HEK293 (cell line): ENCODE results near the gene ATXN2.

Experiments
- CTCF ChIA-PET: fragments of 350-600 bp; formaldehyde crosslinking; extraction: SDS; loops from one replicate; lab custom pipeline; 2021; ENCODE audit warnings: antibody characterized with exemption; lab: Yijun Ruan, JAX
- POLR2A ChIA-PET: fragments of 300-600 bp; formaldehyde crosslinking; extraction: SDS; loops from one replicate; lab custom pipeline; 2020; ENCODE audit warnings: antibody characterized with exemption, inconsistent platforms; lab: Yijun Ruan, JAX
- H3K27ac ChIP-seq: fragments of 200-500 bp; sonication (Bioruptor generic); 2 replicates; pipeline ENCODE4 v1.5.1; 2014; ENCODE audit warnings: low read depth, low read length, control low read depth, inconsistent platforms; ENCODE audit errors: extremely low read depth
- H3K36me3 ChIP-seq, 2 experiments: fragments of 200-500 bp in 1 of 2; sonication (Bioruptor generic) in 1 of 2; 1 replicate in 1 of 2; 2 replicates in 1 of 2; pipeline ENCODE4 v1.5.1; 2014 to 2017; ENCODE audit warnings: inconsistent platforms in 2 of 2, low read length in 2 of 2; ENCODE audit not compliant: control insufficient read depth in 2 of 2, insufficient read depth in 1 of 2
- H3K4me1 ChIP-seq: fragments of 200-500 bp; sonication (Bioruptor generic); 2 replicates; pipeline ENCODE4 v1.5.1; 2014; ENCODE audit warnings: mild to moderate bottlenecking, low read length, inconsistent platforms; ENCODE audit not compliant: control insufficient read depth, insufficient read depth
- H3K4me3 ChIP-seq: 2 replicates; pipeline ENCODE4 v1.5.1; 2011; ENCODE audit warnings: low read depth, mild to moderate bottlenecking, control low read depth, low read length, moderate library complexity
- H3K9me3 ChIP-seq: fragments of 200-500 bp; sonication (Bioruptor generic); 2 replicates; pipeline ENCODE4 v1.5.1; 2014; ENCODE audit warnings: low read depth, low read length, inconsistent platforms; ENCODE audit not compliant: control insufficient read depth, insufficient read depth
- GFI1B ChIP-seq: fragments of 450-650 bp; formaldehyde crosslinking; IDR thresholded peaks from 2 replicates; pipeline ENCODE4 v1.5.1; 2016; ENCODE audit warnings: missing biosample characterization, missing genetic modification characterization
- GLIS1 ChIP-seq: fragments of 450-650 bp; formaldehyde crosslinking; IDR thresholded peaks from 2 replicates; pipeline ENCODE4 v1.5.1; 2016; ENCODE audit warnings: missing biosample characterization, missing genetic modification characterization
- SETDB1 ChIP-seq: IDR thresholded peaks from one replicate; pipeline ENCODE4 v1.6.1; 2017; ENCODE audit warnings: mild to moderate bottlenecking, low read length, moderate library complexity, mixed read lengths; ENCODE audit not compliant: insufficient read length
- SP2 ChIP-seq: fragments of 450-650 bp; formaldehyde crosslinking; IDR thresholded peaks from 2 replicates; pipeline ENCODE4 v1.5.1; 2016; ENCODE audit warnings: missing biosample characterization, missing genetic modification characterization
- WT1 ChIP-seq: fragments of 450-650 bp; formaldehyde crosslinking; IDR thresholded peaks from 2 replicates; pipeline ENCODE4 v1.5.1; 2016; ENCODE audit warnings: missing biosample characterization, missing genetic modification characterization
- ZNF121 ChIP-seq: fragments of 450-650 bp; formaldehyde crosslinking; IDR thresholded peaks from 2 replicates; pipeline ENCODE4 v1.5.1; 2016; ENCODE audit warnings: missing biosample characterization, missing genetic modification characterization
- ZNF211 ChIP-seq: fragments of 450-650 bp; formaldehyde crosslinking; IDR thresholded peaks from 2 replicates; pipeline ENCODE4 v1.5.1; 2016; ENCODE audit warnings: low read depth, missing biosample characterization, missing genetic modification characterization
- ZNF324 ChIP-seq: fragments of 450-650 bp; formaldehyde crosslinking; IDR thresholded peaks from 2 replicates; pipeline ENCODE4 v1.5.1; 2016; ENCODE audit warnings: missing biosample characterization, missing genetic modification characterization
- ZNF610 ChIP-seq: fragments of 450-650 bp; formaldehyde crosslinking; IDR thresholded peaks from 2 replicates; pipeline ENCODE4 v1.5.1; 2016; ENCODE audit warnings: missing biosample characterization, missing genetic modification characterization, borderline replicate concordance
- ZNF621 ChIP-seq: fragments of 450-650 bp; formaldehyde crosslinking; IDR thresholded peaks from 2 replicates; pipeline ENCODE4 v1.5.1; 2017; ENCODE audit warnings: missing biosample characterization, missing genetic modification characterization
- ZNF843 ChIP-seq: fragments of 450-650 bp; formaldehyde crosslinking; IDR thresholded peaks from 2 replicates; pipeline ENCODE4 v1.5.1; 2016; ENCODE audit warnings: missing biosample characterization, missing genetic modification characterization
- ZXDB ChIP-seq: fragments of 450-650 bp; formaldehyde crosslinking; IDR thresholded peaks from 2 replicates; pipeline ENCODE4 v1.5.1; 2016; ENCODE audit warnings: missing biosample characterization, missing genetic modification characterization
- TF ChIP-seq, protein P1 (sequence below): fragments of 450-650 bp; formaldehyde crosslinking; IDR thresholded peaks from 2 replicates; pipeline ENCODE4 v1.5.1; 2016; ENCODE audit warnings: missing biosample characterization, missing genetic modification characterization
- TF ChIP-seq, protein P2 (sequence below): fragments of 450-650 bp; formaldehyde crosslinking; IDR thresholded peaks from 2 replicates; pipeline ENCODE4 v1.5.1; 2017; ENCODE audit warnings: missing biosample characterization, missing genetic modification characterization

ATXN2 gene

DNA sequence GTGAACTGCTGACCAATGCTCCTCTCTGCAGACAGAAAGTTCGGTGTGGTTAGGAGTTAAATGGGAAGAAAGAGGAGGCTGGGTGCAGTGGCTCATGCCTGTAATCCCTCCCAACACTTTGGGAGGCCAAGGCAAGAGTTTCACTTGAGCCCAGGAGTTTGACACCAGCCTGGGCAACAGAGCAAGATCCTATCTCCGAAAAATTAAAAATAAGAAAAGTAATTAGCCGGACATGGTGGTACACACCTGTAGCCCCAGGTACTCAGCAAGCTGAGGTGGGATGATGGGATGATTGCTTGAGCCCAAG lies 19.0 kb downstream of the ATXN2 start:
- ChIA-PET POLR2A (no interaction called here), CTCF (no interaction called here)
- H3K4me1 ChIP-seq = peaks cover 5% of the 10 kb centered on the region
- no peak overlapping the region for H3K4me3 ChIP-seq
- TF ChIP-seq, protein P1, sequence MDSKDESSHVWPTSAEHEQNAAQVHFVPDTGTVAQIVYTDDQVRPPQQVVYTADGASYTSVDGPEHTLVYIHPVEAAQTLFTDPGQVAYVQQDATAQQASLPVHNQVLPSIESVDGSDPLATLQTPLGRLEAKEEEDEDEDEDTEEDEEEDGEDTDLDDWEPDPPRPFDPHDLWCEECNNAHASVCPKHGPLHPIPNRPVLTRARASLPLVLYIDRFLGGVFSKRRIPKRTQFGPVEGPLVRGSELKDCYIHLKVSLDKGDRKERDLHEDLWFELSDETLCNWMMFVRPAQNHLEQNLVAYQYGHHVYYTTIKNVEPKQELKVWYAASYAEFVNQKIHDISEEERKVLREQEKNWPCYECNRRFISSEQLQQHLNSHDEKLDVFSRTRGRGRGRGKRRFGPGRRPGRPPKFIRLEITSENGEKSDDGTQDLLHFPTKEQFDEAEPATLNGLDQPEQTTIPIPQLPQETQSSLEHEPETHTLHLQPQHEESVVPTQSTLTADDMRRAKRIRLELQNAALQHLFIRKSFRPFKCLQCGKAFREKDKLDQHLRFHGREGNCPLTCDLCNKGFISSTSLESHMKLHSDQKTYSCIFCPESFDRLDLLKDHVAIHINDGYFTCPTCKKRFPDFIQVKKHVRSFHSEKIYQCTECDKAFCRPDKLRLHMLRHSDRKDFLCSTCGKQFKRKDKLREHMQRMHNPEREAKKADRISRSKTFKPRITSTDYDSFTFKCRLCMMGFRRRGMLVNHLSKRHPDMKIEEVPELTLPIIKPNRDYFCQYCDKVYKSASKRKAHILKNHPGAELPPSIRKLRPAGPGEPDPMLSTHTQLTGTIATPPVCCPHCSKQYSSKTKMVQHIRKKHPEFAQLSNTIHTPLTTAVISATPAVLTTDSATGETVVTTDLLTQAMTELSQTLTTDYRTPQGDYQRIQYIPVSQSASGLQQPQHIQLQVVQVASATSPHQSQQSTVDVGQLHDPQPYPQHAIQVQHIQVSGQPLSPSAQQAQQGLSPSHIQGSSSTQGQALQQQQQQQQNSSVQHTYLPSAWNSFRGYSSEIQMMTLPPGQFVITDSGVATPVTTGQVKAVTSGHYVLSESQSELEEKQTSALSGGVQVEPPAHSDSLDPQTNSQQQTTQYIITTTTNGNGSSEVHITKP (tag by site-specific recombination) = no peak
- peak; percentile 55; the same call in 1 of the 2 replicates for TF ChIP-seq ZNF121 (tag by site-specific recombination)
- no peaks in the 10 kb centered on the region for H3K9me3 ChIP-seq
- H3K27ac ChIP-seq = no peak overlapping the region
- H3K36me3 ChIP-seq = peaks cover 0 to 6% of the 10 kb centered on the region in 2 experiments; a peak in 2 of 3 replicates

DNA sequence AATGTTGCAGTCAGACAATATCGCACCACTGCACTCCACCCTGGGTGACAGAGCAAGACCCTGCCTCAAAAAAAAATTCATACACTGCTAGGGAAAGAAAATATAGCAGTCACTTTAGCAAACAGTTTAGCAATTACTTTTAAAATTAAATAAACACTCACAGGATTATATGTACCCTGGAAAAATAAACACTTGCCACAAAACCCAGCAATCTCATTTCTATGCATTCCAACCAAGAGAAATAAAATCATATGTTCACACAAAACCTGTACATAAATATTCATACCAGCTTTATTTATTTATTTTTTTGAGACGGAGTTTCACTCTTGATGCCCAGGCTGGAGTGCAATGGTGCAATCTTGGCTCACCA lies 20.2 kb downstream of the ATXN2 start:
- Histone ChIP-seq H3K27ac (no peak overlapping the region), H3K9me3 (no peaks in the 10 kb centered on the region), H3K36me3 (peaks cover 0 to 6% of the 10 kb centered on the region in 2 experiments; a peak in 2 of 3 replicates), H3K4me1 (peaks cover 11% of the 10 kb centered on the region), H3K4me3 (no peak overlapping the region)
- ChIA-PET POLR2A (no interaction called here), CTCF (no interaction called here)
- TF ChIP-seq WT1 (tag by site-specific recombination) = peak; percentile 52; the same call in 1 of the 2 replicates
- TF ChIP-seq ZNF843 = 0 out of 2 replicates have a peak, but pooled peaks have one; percentile 24
- no peak for TF ChIP-seq ZNF324 (tag by site-specific recombination)
- 0 out of 2 replicates have a peak, but pooled peaks have one; percentile 3 for TF ChIP-seq GLIS1

DNA sequence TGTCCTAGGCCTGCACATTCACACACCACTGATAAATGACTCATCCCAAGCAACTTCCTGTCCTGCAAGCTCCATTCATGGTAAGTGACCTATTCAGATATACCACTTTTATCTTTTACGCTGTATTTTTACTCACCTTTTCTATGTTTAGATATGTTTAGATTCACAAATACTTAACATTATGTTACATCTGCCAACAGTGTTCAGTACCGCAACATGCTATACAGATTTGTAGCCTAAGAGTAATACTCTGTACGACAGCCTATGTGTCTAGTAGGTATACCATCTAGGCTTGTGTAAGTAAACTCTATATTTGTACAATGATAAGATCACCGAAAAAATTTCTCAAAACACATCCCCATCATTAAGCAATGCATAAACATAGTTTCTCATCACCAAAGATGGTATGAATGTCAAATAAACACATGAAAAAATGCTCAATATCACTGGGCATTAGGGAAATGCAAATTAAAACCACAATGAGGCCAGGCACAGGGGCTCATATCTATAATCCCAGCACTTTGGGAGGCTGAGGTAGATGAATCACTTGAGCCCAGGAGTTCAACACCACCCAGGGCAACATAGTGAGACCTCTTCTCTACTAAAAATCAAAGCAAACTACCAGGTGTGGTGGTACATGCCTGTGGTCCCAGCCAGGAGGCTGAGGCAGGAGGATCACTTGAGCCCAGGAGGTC lies 20.7 kb downstream of the ATXN2 start:
- H3K27ac ChIP-seq = no peak overlapping the region
- TF ChIP-seq ZNF610 = no peak
- no peak for TF ChIP-seq ZNF621
- peak; percentile 29 for TF ChIP-seq SETDB1
- 0 out of 2 replicates have a peak, but pooled peaks have one; percentile 14 for TF ChIP-seq ZXDB (tag by site-specific recombination)
- TF ChIP-seq ZNF211 (tag by site-specific recombination) = 0 out of 2 replicates have a peak, but pooled peaks have one; percentile 9
- TF ChIP-seq, protein P2, sequence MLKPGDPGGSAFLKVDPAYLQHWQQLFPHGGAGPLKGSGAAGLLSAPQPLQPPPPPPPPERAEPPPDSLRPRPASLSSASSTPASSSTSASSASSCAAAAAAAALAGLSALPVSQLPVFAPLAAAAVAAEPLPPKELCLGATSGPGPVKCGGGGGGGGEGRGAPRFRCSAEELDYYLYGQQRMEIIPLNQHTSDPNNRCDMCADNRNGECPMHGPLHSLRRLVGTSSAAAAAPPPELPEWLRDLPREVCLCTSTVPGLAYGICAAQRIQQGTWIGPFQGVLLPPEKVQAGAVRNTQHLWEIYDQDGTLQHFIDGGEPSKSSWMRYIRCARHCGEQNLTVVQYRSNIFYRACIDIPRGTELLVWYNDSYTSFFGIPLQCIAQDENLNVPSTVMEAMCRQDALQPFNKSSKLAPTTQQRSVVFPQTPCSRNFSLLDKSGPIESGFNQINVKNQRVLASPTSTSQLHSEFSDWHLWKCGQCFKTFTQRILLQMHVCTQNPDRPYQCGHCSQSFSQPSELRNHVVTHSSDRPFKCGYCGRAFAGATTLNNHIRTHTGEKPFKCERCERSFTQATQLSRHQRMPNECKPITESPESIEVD (tag by site-specific recombination) = peak; percentile 53
- TF ChIP-seq GFI1B (tag by site-specific recombination) = no peak
- TF ChIP-seq SP2 (tag by site-specific recombination) = no peak
- 0 out of 2 replicates have a peak, but pooled peaks have one; percentile 19 for TF ChIP-seq GLIS1
- peaks cover 11% of the 10 kb centered on the region for H3K4me1 ChIP-seq
- H3K9me3 ChIP-seq = no peaks in the 10 kb centered on the region
- no peak overlapping the region for H3K4me3 ChIP-seq
- ChIA-PET POLR2A (no interaction called here), CTCF (interaction anchor here (0.6 kb wide), 1 partner anchor 406 kb away, joined by 3 read pairs; no protein-coding TSS in a partner anchor)
- H3K36me3 ChIP-seq = peaks cover 0 to 6% of the 10 kb centered on the region in 2 experiments; a peak in 2 of 3 replicates
